Measurements from ENCODE around the gene KCNA5.

GRCh38 chr12:5073054-5073453, 29.4 kb downstream of the KCNA5 start:
- TF ChIP-seq GATA3 (IDR thresholded peaks at IDR 0.05; ENCODE audit: low read depth, low read length) = no peak
- no peak for TF ChIP-seq GATA2 (IDR thresholded peaks at IDR 0.05; ENCODE audit: low read depth, low read length)
